ENCODE data around the gene MTMR4.
"Not testable (repeated sequence)": the region's sequence is repeated elsewhere in the genome, so short reads cannot be mapped to it uniquely, and the experiment has no call there.

Gene MTMR4

GRCh38 chr17:58507123-58507634, 7.3 kb downstream of the MTMR4 start:
- Histone ChIP-seq H3K9ac (no peak overlapping the region), H3K4me1 (ENCODE audit: low read depth, poor library complexity, severe bottlenecking) (peaks cover 10% of the 10 kb centered on the region), H3K36me3 (ENCODE audit: insufficient read depth) (no peaks in the 10 kb centered on the region; the same call in 1 of the 2 replicates), H4K20me1 (ENCODE audit: insufficient read depth) (no peaks in the 10 kb centered on the region), H3K4me2 (no peak overlapping the region), H3K4me3 (IDR thresholded peaks at IDR 0.05; ENCODE audit: insufficient read depth, low read depth, low read length) (no peak overlapping the region), H3K79me2 (ENCODE audit: insufficient read depth, low read depth) (no peaks in the 10 kb centered on the region), H3K27ac (no peak overlapping the region), H2AFZ (ENCODE audit: low read depth) (no peak overlapping the region), H3K27me3 (ENCODE audit: insufficient read depth, low read depth) (no peaks in the 10 kb centered on the region)
- TF ChIP-seq, protein P1, sequence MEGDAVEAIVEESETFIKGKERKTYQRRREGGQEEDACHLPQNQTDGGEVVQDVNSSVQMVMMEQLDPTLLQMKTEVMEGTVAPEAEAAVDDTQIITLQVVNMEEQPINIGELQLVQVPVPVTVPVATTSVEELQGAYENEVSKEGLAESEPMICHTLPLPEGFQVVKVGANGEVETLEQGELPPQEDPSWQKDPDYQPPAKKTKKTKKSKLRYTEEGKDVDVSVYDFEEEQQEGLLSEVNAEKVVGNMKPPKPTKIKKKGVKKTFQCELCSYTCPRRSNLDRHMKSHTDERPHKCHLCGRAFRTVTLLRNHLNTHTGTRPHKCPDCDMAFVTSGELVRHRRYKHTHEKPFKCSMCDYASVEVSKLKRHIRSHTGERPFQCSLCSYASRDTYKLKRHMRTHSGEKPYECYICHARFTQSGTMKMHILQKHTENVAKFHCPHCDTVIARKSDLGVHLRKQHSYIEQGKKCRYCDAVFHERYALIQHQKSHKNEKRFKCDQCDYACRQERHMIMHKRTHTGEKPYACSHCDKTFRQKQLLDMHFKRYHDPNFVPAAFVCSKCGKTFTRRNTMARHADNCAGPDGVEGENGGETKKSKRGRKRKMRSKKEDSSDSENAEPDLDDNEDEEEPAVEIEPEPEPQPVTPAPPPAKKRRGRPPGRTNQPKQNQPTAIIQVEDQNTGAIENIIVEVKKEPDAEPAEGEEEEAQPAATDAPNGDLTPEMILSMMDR (conservative IDR thresholded peaks at IDR 0.05; ENCODE audit: low read depth, low read length): no peak

DNA sequence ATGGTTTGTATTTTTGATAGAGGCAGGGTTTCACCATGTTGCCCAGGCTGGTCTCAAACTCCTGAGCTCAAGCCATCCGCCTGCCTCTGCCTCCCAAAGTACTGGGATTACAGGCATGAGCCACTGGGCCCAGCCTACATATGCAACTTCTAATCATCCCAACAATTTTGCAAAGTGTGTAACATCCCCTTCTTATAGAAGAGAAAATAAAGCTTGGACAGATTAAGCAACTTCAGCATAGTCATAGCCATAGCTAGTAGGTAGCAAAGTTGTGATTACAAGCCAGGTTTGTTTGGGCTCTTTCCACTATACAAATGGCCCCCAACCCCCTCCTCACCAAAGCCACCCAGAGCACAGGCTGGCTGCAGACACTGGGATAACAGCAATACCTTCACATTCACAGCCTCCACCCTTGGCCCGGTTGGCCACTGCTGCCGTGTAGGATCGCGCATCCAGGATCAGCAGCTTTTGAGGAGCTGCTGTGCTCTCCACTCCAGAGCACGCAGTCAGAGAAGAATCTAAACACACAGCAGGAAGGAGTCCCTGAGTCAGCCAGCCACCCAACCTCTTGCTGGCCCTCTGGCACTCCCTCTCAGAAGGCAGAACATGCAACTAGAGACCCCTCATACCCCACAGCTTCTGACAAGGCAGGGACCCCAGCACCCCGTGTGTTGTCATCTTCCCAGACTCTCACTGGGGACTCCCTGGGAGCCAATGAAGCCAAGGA, 7.9 kb downstream of the MTMR4 start:
- Histone ChIP-seq H2AFZ (ENCODE audit: low read depth) (no peak overlapping the region), H3K4me2 (no peak overlapping the region), H3K27me3 (ENCODE audit: insufficient read depth, low read depth) (no peaks in the 10 kb centered on the region), H4K20me1 (ENCODE audit: insufficient read depth) (no peaks in the 10 kb centered on the region), H3K4me3 (IDR thresholded peaks at IDR 0.05; ENCODE audit: insufficient read depth, low read depth, low read length) (no peak overlapping the region), H3K27ac (no peak overlapping the region), H3K4me1 (ENCODE audit: low read depth, poor library complexity, severe bottlenecking) (peaks cover 10% of the 10 kb centered on the region), H3K79me2 (ENCODE audit: insufficient read depth, low read depth) (no peaks in the 10 kb centered on the region), H3K36me3 (ENCODE audit: insufficient read depth) (no peaks in the 10 kb centered on the region; the same call in 1 of the 2 replicates), H3K9ac (no peak overlapping the region)
- TF ChIP-seq, protein P1 (conservative IDR thresholded peaks at IDR 0.05; ENCODE audit: low read depth, low read length): no peak

DNA sequence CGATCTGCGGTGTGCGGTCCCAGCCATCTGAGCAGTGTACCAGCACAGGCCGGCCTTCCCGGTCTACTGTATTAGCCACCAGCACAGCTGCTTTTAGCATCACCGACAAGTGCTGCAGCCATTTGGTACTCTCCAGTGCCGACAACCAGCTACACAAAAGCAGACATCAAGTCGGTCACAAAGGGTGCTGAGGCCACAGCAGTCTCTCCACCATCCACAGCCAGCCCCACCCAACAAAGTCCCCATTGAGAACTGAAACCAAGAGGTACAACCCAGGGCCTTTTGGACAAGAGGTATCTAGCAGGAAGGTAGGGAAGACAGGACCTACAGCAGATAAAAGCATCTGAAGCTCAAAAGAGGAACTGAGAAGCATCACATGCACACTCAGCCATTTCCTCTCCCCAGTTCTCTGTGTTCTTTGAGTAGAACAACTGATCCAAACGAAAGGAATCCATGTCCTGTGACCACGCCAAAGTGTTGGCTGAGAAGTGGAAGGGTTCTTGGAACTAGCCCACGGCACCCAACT, 9.5 kb downstream of the MTMR4 start:
- no peaks in the 10 kb centered on the region; the same call in 1 of the 2 replicates for H3K36me3 ChIP-seq (ENCODE audit: insufficient read depth)
- H3K4me3 ChIP-seq (IDR thresholded peaks at IDR 0.05; ENCODE audit: insufficient read depth, low read depth, low read length): no peak overlapping the region
- H3K27me3 ChIP-seq (ENCODE audit: insufficient read depth, low read depth): no peaks in the 10 kb centered on the region
- H3K4me1 ChIP-seq (ENCODE audit: low read depth, poor library complexity, severe bottlenecking): peaks cover 10% of the 10 kb centered on the region
- H2AFZ ChIP-seq (ENCODE audit: low read depth): no peak overlapping the region
- H3K79me2 ChIP-seq (ENCODE audit: insufficient read depth, low read depth): no peaks in the 10 kb centered on the region
- no peak overlapping the region for H3K9ac ChIP-seq
- H4K20me1 ChIP-seq (ENCODE audit: insufficient read depth): no peaks in the 10 kb centered on the region
- TF ChIP-seq, protein P1 (conservative IDR thresholded peaks at IDR 0.05; ENCODE audit: low read depth, low read length): no peak
- no peak overlapping the region for H3K27ac ChIP-seq
- no peak overlapping the region for H3K4me2 ChIP-seq

DNA sequence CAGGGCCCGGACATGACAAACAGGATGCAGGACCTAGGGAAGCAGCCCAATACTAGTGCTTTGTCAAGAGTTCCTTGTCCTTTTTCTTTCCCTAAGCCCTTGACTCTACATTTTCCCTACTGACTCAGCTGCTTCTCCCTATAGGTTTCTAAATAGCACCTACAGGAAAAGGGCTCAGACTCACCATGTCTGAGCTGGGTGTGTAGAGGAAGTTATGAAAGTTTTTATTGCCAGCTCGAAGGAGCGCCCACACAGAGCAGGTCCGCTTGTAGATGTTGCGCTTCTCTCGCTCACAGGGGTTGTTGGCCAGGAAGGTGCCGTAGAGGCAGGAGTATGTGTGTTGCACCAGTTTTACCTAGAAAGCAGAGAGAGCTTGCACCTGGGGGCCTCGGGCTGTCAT, 10.6 kb downstream of the MTMR4 start:
- no peak overlapping the region for H3K4me3 ChIP-seq (IDR thresholded peaks at IDR 0.05; ENCODE audit: insufficient read depth, low read depth, low read length)
- no peak overlapping the region for H3K4me2 ChIP-seq
- TF ChIP-seq, protein P1 (conservative IDR thresholded peaks at IDR 0.05; ENCODE audit: low read depth, low read length): no peak
- H3K27me3 ChIP-seq (ENCODE audit: insufficient read depth, low read depth): no peaks in the 10 kb centered on the region
- H3K4me1 ChIP-seq (ENCODE audit: low read depth, poor library complexity, severe bottlenecking): peaks cover 10% of the 10 kb centered on the region
- no peak overlapping the region for H3K27ac ChIP-seq
- no peaks in the 10 kb centered on the region; the same call in 1 of the 2 replicates for H3K36me3 ChIP-seq (ENCODE audit: insufficient read depth)
- no peaks in the 10 kb centered on the region for H4K20me1 ChIP-seq (ENCODE audit: insufficient read depth)
- no peak overlapping the region for H3K9ac ChIP-seq
- no peak overlapping the region for H2AFZ ChIP-seq (ENCODE audit: low read depth)
- no peaks in the 10 kb centered on the region for H3K79me2 ChIP-seq (ENCODE audit: insufficient read depth, low read depth)

- H3K27me3 ChIP-seq (ENCODE audit: insufficient read depth, low read depth); H2AFZ ChIP-seq (ENCODE audit: low read depth); H3K36me3 ChIP-seq (ENCODE audit: insufficient read depth); H3K4me1 ChIP-seq (ENCODE audit: low read depth, poor library complexity, severe bottlenecking); H3K79me2 ChIP-seq (ENCODE audit: insufficient read depth, low read depth); H3K27ac ChIP-seq; H3K4me2 ChIP-seq; H3K9ac ChIP-seq; H3K4me3 ChIP-seq (IDR thresholded peaks at IDR 0.05; ENCODE audit: insufficient read depth, low read depth, low read length); H4K20me1 ChIP-seq (ENCODE audit: insufficient read depth): not testable (repeated sequence)
Observed at GRCh38 chr17:58503134-58503533, 11.3 kb downstream of the MTMR4 start.

All from KMS-11 (cell line).